GM18868 (cell line): ENCODE results near the gene IL12RB1.
"Not testable (repeated sequence)": the region's sequence is repeated elsewhere in the genome, so short reads cannot be mapped to it uniquely, and the experiment has no call there.

Experiments
- ATAC-seq: cut with Tn5 transposase; IDR thresholded peaks from one replicate; pipeline ENCODE4 v1.9.1; 2021; ENCODE audit warnings: mild to moderate bottlenecking, moderate library complexity; ENCODE audit not compliant: unreplicated experiment

IL12RB1 gene

GRCh38 chr19:18090545-18091216 lies 3.9 kb upstream of the IL12RB1 start:
- no peak for ATAC-seq

GRCh38 chr19:18089726-18090125 lies 3.0 kb upstream of the IL12RB1 start:
- ATAC-seq, result no peak

- not testable (repeated sequence) for ATAC-seq
Measured at GRCh38 chr19:18089096-18089541, 2.4 kb upstream of the IL12RB1 start.

GRCh38 chr19:18085702-18086457 lies 854 bp downstream of the IL12RB1 start:
- no peak for ATAC-seq

GRCh38 chr19:18083929-18084684 lies 2.6 kb downstream of the IL12RB1 start:
- no peak for ATAC-seq

- ATAC-seq, result no peak
Measured at GRCh38 chr19:18074192-18074591, 12.5 kb downstream of the IL12RB1 start.

- ATAC-seq, result no peak
Measured at GRCh38 chr19:18073197-18073596, 13.5 kb downstream of the IL12RB1 start.

GRCh38 chr19:18072335-18072734 lies 14.4 kb downstream of the IL12RB1 start:
- ATAC-seq, result no peak

GRCh38 chr19:18070181-18070580 lies 16.6 kb downstream of the IL12RB1 start:
- ATAC-seq, result no peak

GRCh38 chr19:18069383-18069782 lies 17.4 kb downstream of the IL12RB1 start:
- no peak for ATAC-seq

GRCh38 chr19:18068395-18068794 lies 18.3 kb downstream of the IL12RB1 start:
- ATAC-seq, result no peak

GRCh38 chr19:18065173-18065495 lies 21.6 kb downstream of the IL12RB1 start:
- ATAC-seq, result no peak

- no peak for ATAC-seq
Measured at GRCh38 chr19:18063463-18063862, 23.3 kb downstream of the IL12RB1 start.

GRCh38 chr19:18062028-18062427 lies 24.7 kb downstream of the IL12RB1 start:
- no peak for ATAC-seq

GRCh38 chr19:18060472-18060871 lies 26.3 kb downstream of the IL12RB1 start:
- no peak for ATAC-seq

GRCh38 chr19:18059902-18060301 lies 26.8 kb downstream of the IL12RB1 start:
- no peak for ATAC-seq

- ATAC-seq, result no peak
Measured at GRCh38 chr19:18059297-18059696, 27.4 kb downstream of the IL12RB1 start.

GRCh38 chr19:18058208-18059009 lies 28.3 kb downstream of the IL12RB1 start:
- no peak for ATAC-seq

GRCh38 chr19:18057557-18057956 lies 29.2 kb downstream of the IL12RB1 start:
- no peak for ATAC-seq

- ATAC-seq, result no peak
Measured at GRCh38 chr19:18055967-18056366, 30.8 kb downstream of the IL12RB1 start.
